Measurements from ENCODE around the gene MACROD1.
A peak's percentile ranks its signal among the peaks of the same experiment; 100 is the strongest.

GRCh38 chr11:63986932-63987513 lies 178.9 kb downstream of the MACROD1 start:
- TF ChIP-seq BCL3 (CRISPR knock-in tag; IDR thresholded peaks at IDR 0.05) (no peak), ZBTB7A (CRISPR knock-in tag; IDR thresholded peaks at IDR 0.05) (no peak), GATAD2A (CRISPR knock-in tag; IDR thresholded peaks at IDR 0.05) (no peak), PAWR (CRISPR knock-in tag; IDR thresholded peaks at IDR 0.05; ENCODE audit: borderline replicate concordance) (no peak), ZNF883 (CRISPR knock-in tag; IDR thresholded peaks at IDR 0.05; ENCODE audit: not compliant biosample characterization) (peak; percentile 78), ZNF382 (CRISPR knock-in tag; IDR thresholded peaks at IDR 0.05; ENCODE audit: borderline replicate concordance) (no peak), CTCF (CRISPR knock-in tag; IDR thresholded peaks at IDR 0.05) (no peak), EP300 (IDR thresholded peaks at IDR 0.05; ENCODE audit: low read depth in 2 of 2, low read length in 2 of 2) (no peak), EP300 (CRISPR knock-in tag; IDR thresholded peaks at IDR 0.05; ENCODE audit: borderline replicate concordance) (no peak), TCF7L2 (IDR thresholded peaks at IDR 0.05; ENCODE audit: low read depth, low read length) (no peak), CEBPG (CRISPR knock-in tag; IDR thresholded peaks at IDR 0.05) (no peak)

All from HepG2 (cell line).